ENCODE results near the gene IL4I1.
A peak's percentile ranks its signal among the peaks of the same experiment; 100 is the strongest.
"Not testable (repeated sequence)": the region's sequence is repeated elsewhere in the genome, so short reads cannot be mapped to it uniquely, and the experiment has no call there.

The IL4I1 gene

GRCh38 chr19:49927526-49928264, 31.0 kb upstream of the IL4I1 start:
- peak overlapping the region; percentile 93 to 100 (median 97) for H3K9ac ChIP-seq
- H3K9me3 ChIP-seq (replicated peaks in 1 of 11): no peaks in the 10 kb centered on the region; a peak in 1 of 22 replicates
- peak overlapping the region; percentile 89 to 99 (median 95) for H3K4me2 ChIP-seq
- TF ChIP-seq Cebpa-rat (IDR thresholded peaks at IDR 0.05): no peak
- H3K27me3 ChIP-seq: no peaks in the 10 kb centered on the region
- peaks cover 63 to 77% (median 71%) of the 10 kb centered on the region in 11 experiments for H3K36me3 ChIP-seq
- H3K4me1 ChIP-seq: peaks cover 71 to 80% (median 78%) of the 10 kb centered on the region in 10 experiments
- H3K27ac ChIP-seq: peak overlapping the region; percentile 95 to 100 (median 98); a peak in 21 of 22 replicates
- peak overlapping the region; percentile 75 to 98 (median 84) for H3K4me3 ChIP-seq
- H4K20me1 ChIP-seq: peaks cover 51 to 80% (median 65%) of the 10 kb centered on the region in 11 experiments; a peak in 21 of 22 replicates

- H4K20me1 ChIP-seq: peaks cover 54 to 82% (median 76%) of the 10 kb centered on the region in 11 experiments; a peak in 21 of 22 replicates
- peak overlapping the region; percentile 89 to 99 (median 95) for H3K4me2 ChIP-seq
- H3K4me1 ChIP-seq: peaks cover 80 to 83% (median 82%) of the 10 kb centered on the region in 10 experiments
- peak overlapping the region in 9 of 10 experiments; percentile 75 to 98 (median 84); a peak in 10 of 20 replicates for H3K4me3 ChIP-seq
- TF ChIP-seq Cebpa-rat (IDR thresholded peaks at IDR 0.05): no peak
- H3K9ac ChIP-seq: peak overlapping the region in 10 of 11 experiments; percentile 94 to 100 (median 98); a peak in 13 of 22 replicates
- H3K36me3 ChIP-seq: peaks cover 66 to 79% (median 75%) of the 10 kb centered on the region in 11 experiments
- peak overlapping the region in 3 of 11 experiments; percentile 95 to 99 (median 97); a peak in 4 of 22 replicates for H3K27ac ChIP-seq
- no peaks in the 10 kb centered on the region for H3K27me3 ChIP-seq
- no peaks in the 10 kb centered on the region; a peak in 1 of 22 replicates for H3K9me3 ChIP-seq (replicated peaks in 1 of 11)
These were observed 29.8 kb upstream of the IL4I1 start for GRCh38 chr19:49926515-49926914.

DNA sequence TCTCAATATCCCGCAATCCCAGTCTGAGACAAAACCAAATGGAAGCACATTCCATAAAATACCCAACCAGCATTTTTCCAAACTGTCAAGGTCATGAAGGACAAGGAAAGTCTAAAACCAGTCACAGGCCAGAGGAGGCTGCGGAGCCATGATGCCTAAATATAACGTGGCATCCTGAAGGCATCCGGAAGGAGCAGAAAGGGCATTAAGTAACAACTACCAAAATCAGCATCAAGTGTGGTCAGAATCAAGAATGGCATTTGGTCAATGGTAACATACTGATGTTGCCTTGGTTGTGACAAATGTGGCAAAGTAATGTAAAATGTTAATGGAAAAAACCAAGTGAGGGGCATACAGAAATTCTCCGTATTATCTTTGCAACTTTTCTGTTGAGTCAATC, 28.8 kb upstream of the IL4I1 start:
- TF ChIP-seq Cebpa-rat (IDR thresholded peaks at IDR 0.05): no peak
- Histone ChIP-seq H3K4me1 (peaks cover 79 to 83% (median 82%) of the 10 kb centered on the region in 10 experiments), H3K9me3 (replicated peaks in 1 of 11) (no peaks in the 10 kb centered on the region; a peak in 1 of 22 replicates), H3K4me3 (peak overlapping the region in 6 of 10 experiments; percentile 3 to 51 (median 42); a peak in 3 of 20 replicates), H3K36me3 (peaks cover 66 to 79% (median 75%) of the 10 kb centered on the region in 11 experiments), H3K9ac (peak overlapping the region in 8 of 11 experiments; percentile 31 to 79 (median 69); a peak in 12 of 22 replicates), H3K27ac (peak overlapping the region in 5 of 11 experiments; percentile 14 to 83 (median 75); a peak in 4 of 22 replicates), H3K27me3 (no peaks in the 10 kb centered on the region), H3K4me2 (peak overlapping the region; percentile 89 to 99 (median 95)), H4K20me1 (peaks cover 54 to 82% (median 79%) of the 10 kb centered on the region in 11 experiments; a peak in 21 of 22 replicates)

DNA sequence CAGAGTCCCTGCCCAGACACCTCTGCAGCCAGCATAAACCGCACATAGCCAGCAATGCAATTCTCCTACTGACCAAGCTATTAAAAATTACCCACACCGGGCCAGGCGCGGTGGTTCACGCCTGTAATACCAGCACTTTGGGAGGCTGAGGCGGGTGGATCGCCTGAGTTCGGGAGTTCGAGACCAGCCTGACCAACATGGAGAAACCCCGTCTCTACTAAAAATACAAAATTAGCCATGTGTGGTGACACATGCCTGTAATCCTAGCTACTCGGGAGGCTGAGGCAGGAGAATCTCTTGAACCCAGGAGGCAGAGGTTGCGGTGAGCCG, 28.2 kb upstream of the IL4I1 start:
- Histone ChIP-seq H4K20me1 (peaks cover 55 to 86% (median 83%) of the 10 kb centered on the region in 11 experiments; a peak in 21 of 22 replicates), H3K36me3 (peaks cover 70 to 83% (median 80%) of the 10 kb centered on the region in 11 experiments), H3K27ac (peak overlapping the region; percentile 49 to 83 (median 60); a peak in 19 of 22 replicates), H3K4me3 (peak overlapping the region; percentile 29 to 51 (median 38); a peak in 17 of 20 replicates), H3K4me2 (peak overlapping the region; percentile 89 to 99 (median 95)), H3K9ac (peak overlapping the region; percentile 49 to 79 (median 62)), H3K4me1 (peaks cover 75 to 84% (median 83%) of the 10 kb centered on the region in 10 experiments)
- H3K9me3 ChIP-seq (replicated peaks in 1 of 11); H3K27me3 ChIP-seq: not testable (repeated sequence)

DNA sequence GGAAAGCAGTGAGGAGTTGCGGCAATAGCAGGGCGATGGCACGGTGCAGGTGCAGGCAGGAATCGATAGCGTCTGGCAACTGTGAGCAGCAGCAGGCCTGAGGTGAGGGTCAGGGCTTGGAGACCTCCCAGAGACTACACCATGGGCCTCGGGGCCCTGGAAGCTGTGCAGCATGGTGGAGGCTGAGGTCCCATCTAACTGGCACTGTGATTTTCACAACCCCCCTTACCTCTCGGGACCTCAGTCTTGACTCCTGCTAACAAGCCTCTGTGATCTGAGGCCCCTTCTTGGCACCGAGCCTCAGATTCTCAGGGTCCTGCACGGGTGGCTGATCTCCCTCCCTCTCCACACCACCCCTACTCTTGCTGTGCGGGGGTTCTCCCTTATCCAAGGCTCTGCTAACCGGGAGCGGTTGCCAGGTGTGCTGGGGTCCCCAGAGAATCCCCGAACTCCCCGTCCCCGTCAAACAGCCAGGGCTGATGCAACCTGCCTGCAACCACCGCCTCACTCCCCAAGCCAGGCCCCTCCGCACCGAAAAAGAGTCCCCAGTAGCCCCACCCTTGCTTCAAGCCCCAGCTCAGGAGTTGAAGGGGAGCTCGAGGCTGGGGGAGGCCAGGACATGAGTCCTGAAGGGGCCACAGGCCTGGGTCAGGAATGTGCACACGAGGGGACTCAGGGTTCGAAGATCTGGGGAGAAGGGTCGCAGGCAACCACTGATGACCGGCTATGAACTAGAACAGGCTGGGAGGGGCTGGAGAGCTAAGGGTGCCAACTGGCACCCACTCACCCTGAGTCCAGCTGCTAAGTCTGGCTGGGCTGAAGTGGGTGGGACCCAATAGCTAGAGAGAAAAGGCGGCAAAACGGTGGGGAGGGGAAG, 27.6 kb upstream of the IL4I1 start:
- H4K20me1 ChIP-seq: peaks cover 61 to 92% (median 89%) of the 10 kb centered on the region in 11 experiments
- H3K4me3 ChIP-seq: peak overlapping the region; percentile 29 to 51 (median 38); a peak in 19 of 20 replicates

DNA sequence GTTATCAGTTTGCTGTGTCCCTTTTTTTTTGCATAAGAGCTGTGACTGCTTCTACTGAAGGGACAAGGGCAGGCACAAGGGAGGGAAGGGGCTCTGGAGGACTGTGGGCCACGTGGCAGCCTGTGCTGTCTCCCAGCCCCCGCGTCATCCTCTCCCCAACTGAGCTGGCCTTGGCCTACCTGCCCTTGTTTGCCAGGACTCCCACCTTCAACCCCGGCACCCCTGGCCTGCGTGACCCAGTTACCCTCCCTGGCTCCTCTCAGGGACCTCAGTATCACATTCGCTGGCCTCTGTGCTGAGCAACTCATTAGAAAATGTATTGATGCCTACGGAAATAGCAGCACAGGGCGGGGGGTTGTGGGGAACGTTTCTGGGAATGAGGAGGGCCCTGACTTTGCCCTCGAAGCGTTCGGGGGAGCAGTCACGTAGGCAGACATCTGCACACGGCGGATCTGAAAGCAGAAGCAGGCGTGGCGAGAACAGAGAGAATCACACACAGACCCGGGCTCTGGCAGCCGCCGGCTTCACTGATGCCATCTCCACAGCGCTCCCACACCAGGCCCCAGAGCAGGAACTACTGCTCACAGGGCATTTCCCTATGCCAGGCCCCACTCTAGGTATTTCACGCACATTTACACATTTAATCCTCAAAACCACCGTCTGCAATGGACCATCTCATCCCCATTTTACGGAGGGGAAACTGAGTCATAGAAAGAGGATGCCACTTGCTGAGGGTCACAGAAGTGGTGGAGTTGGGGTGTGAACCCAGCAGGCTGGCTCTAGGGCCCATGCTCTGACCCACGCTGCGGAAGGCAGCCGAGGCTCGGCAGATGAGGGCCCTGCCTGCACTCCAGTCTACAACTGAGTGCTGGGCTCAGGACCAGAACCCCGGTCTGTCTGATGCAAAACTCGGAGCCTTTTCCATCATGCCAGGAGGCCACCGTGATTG, 26.6 kb upstream of the IL4I1 start:
- peak overlapping the region in 3 of 10 experiments; percentile 29 to 44 (median 34); a peak in 4 of 20 replicates for H3K4me3 ChIP-seq
- H4K20me1 ChIP-seq: peaks cover 68 to 100% (median 97%) of the 10 kb centered on the region in 11 experiments
- H3K36me3 ChIP-seq: peaks cover 77 to 96% (median 92%) of the 10 kb centered on the region in 11 experiments
- peaks cover 76 to 96% (median 89%) of the 10 kb centered on the region in 10 experiments for H3K4me1 ChIP-seq
- H3K27ac ChIP-seq: peak overlapping the region; percentile 49 to 83 (median 60); a peak in 20 of 22 replicates
- peak overlapping the region; percentile 50 to 79 (median 62); a peak in 21 of 22 replicates for H3K9ac ChIP-seq
- peak overlapping the region; percentile 89 to 99 (median 95) for H3K4me2 ChIP-seq
- TF ChIP-seq Cebpa-rat (IDR thresholded peaks at IDR 0.05): no peak
- H3K9me3 ChIP-seq (replicated peaks in 1 of 11): no peaks in the 10 kb centered on the region
- no peaks in the 10 kb centered on the region for H3K27me3 ChIP-seq

More for the DNA sequence above, 27.6 kb upstream of the IL4I1 start:
- Histone ChIP-seq H3K4me1 (peaks cover 75 to 90% (median 86%) of the 10 kb centered on the region in 10 experiments), H3K9ac (peak overlapping the region; percentile 49 to 79 (median 62)), H3K9me3 (replicated peaks in 1 of 11) (no peaks in the 10 kb centered on the region), H3K4me2 (peak overlapping the region; percentile 89 to 99 (median 95)), H3K27me3 (no peaks in the 10 kb centered on the region), H3K27ac (peak overlapping the region; percentile 49 to 83 (median 60); a peak in 20 of 22 replicates), H3K36me3 (peaks cover 72 to 89% (median 86%) of the 10 kb centered on the region in 11 experiments)
- peak in 2 of 11 experiments; percentile 34 to 73; a peak in 2 of 22 replicates for TF ChIP-seq Cebpa-rat (IDR thresholded peaks at IDR 0.05)

GRCh38 chr19:49921871-49922795, 25.4 kb upstream of the IL4I1 start:
- Histone ChIP-seq H3K9ac (peak overlapping the region; percentile 49 to 79 (median 62); a peak in 20 of 22 replicates), H3K36me3 (peaks cover 83 to 98% (median 94%) of the 10 kb centered on the region in 11 experiments)
- TF ChIP-seq Cebpa-rat (IDR thresholded peaks at IDR 0.05): no peak

More at GRCh38 chr19:49921871-49922795, 25.4 kb upstream of the IL4I1 start:
- H3K4me2 ChIP-seq: peak overlapping the region; percentile 89 to 99 (median 95)
- H3K27me3 ChIP-seq: no peaks in the 10 kb centered on the region
- peaks cover 76 to 97% (median 88%) of the 10 kb centered on the region in 10 experiments for H3K4me1 ChIP-seq
- H3K4me3 ChIP-seq: no peak overlapping the region
- peak overlapping the region; percentile 28 to 83 (median 60); a peak in 20 of 22 replicates for H3K27ac ChIP-seq
- peaks cover 79 to 100% (median 98%) of the 10 kb centered on the region in 11 experiments for H4K20me1 ChIP-seq
- no peaks in the 10 kb centered on the region for H3K9me3 ChIP-seq (replicated peaks in 1 of 11)

Measured in BLaER1 treated with 17β-estradiol and CSF1 and Interleukin-3, amounts not matched to agents 10 nM and 100 nM (cell line).